HEK293 (cell line): ENCODE measurements around the gene HLA-DMA.

Experiments
- CTCF ChIA-PET: fragments of 350-600 bp; formaldehyde crosslinking; extraction: SDS; loops from one replicate; lab custom pipeline; 2021; ENCODE audit warnings: antibody characterized with exemption; lab: Yijun Ruan, JAX
- POLR2A ChIA-PET: fragments of 300-600 bp; formaldehyde crosslinking; extraction: SDS; loops from one replicate; lab custom pipeline; 2020; ENCODE audit warnings: antibody characterized with exemption, inconsistent platforms; lab: Yijun Ruan, JAX
- H3K27ac ChIP-seq: fragments of 200-500 bp; sonication (Bioruptor generic); 2 replicates; pipeline ENCODE4 v1.5.1; 2014; ENCODE audit warnings: low read depth, low read length, control low read depth, inconsistent platforms; ENCODE audit errors: extremely low read depth
- H3K36me3 ChIP-seq, 2 experiments: fragments of 200-500 bp in 1 of 2; sonication (Bioruptor generic) in 1 of 2; 1 replicate in 1 of 2; 2 replicates in 1 of 2; pipeline ENCODE4 v1.5.1; 2014 to 2017; ENCODE audit warnings: inconsistent platforms in 2 of 2, low read length in 2 of 2; ENCODE audit not compliant: control insufficient read depth in 2 of 2, insufficient read depth in 1 of 2
- H3K4me1 ChIP-seq: fragments of 200-500 bp; sonication (Bioruptor generic); 2 replicates; pipeline ENCODE4 v1.5.1; 2014; ENCODE audit warnings: mild to moderate bottlenecking, low read length, inconsistent platforms; ENCODE audit not compliant: control insufficient read depth, insufficient read depth
- H3K4me3 ChIP-seq: 2 replicates; pipeline ENCODE4 v1.5.1; 2011; ENCODE audit warnings: low read depth, mild to moderate bottlenecking, control low read depth, low read length, moderate library complexity
- H3K9me3 ChIP-seq: fragments of 200-500 bp; sonication (Bioruptor generic); 2 replicates; pipeline ENCODE4 v1.5.1; 2014; ENCODE audit warnings: low read depth, low read length, inconsistent platforms; ENCODE audit not compliant: control insufficient read depth, insufficient read depth
- EGR2 ChIP-seq: fragments of 450-650 bp; formaldehyde crosslinking; IDR thresholded peaks from 2 replicates; pipeline ENCODE4 v1.5.1; 2016; ENCODE audit warnings: low read depth, missing biosample characterization, missing genetic modification characterization
- IKZF3 ChIP-seq: fragments of 450-650 bp; IDR thresholded peaks from 2 replicates; pipeline ENCODE4 v1.5.0; 2018; ENCODE audit warnings: missing biosample characterization, mild to moderate bottlenecking, missing genetic modification characterization, moderate library complexity
- KLF7 ChIP-seq: fragments of 450-650 bp; formaldehyde crosslinking; IDR thresholded peaks from 2 replicates; pipeline ENCODE4 v1.5.1; 2016; ENCODE audit warnings: missing biosample characterization, missing genetic modification characterization, borderline replicate concordance
- KLF9 ChIP-seq: fragments of 450-650 bp; formaldehyde crosslinking; IDR thresholded peaks from 2 replicates; pipeline ENCODE4 v1.5.1; 2016; ENCODE audit warnings: missing biosample characterization, missing genetic modification characterization, low read depth
- SP3 ChIP-seq: fragments of 450-650 bp; formaldehyde crosslinking; IDR thresholded peaks from 2 replicates; pipeline ENCODE4 v1.5.1; 2016; ENCODE audit warnings: missing biosample characterization, missing genetic modification characterization
- YY2 ChIP-seq: fragments of 450-650 bp; formaldehyde crosslinking; IDR thresholded peaks from 2 replicates; pipeline ENCODE4 v1.5.1; 2016; ENCODE audit warnings: missing biosample characterization, missing genetic modification characterization
- ZBTB17 ChIP-seq: fragments of 450-650 bp; formaldehyde crosslinking; IDR thresholded peaks from 2 replicates; pipeline ENCODE4 v1.5.1; 2016; ENCODE audit warnings: missing biosample characterization, missing genetic modification characterization
- ZBTB21 ChIP-seq: fragments of 450-650 bp; formaldehyde crosslinking; IDR thresholded peaks from 2 replicates; pipeline ENCODE4 v1.5.1; 2017; ENCODE audit warnings: missing biosample characterization, missing genetic modification characterization
- ZFHX2 ChIP-seq: fragments of 450-650 bp; formaldehyde crosslinking; conservative IDR thresholded peaks from 2 replicates; pipeline ENCODE4 v1.5.1; 2016; ENCODE audit warnings: missing biosample characterization, missing genetic modification characterization
- ZNF132 ChIP-seq: fragments of 450-650 bp; formaldehyde crosslinking; IDR thresholded peaks from 2 replicates; pipeline ENCODE4 v1.5.1; 2017; ENCODE audit warnings: missing biosample characterization, missing genetic modification characterization, borderline replicate concordance
- ZNF157 ChIP-seq: fragments of 450-650 bp; formaldehyde crosslinking; IDR thresholded peaks from 2 replicates; pipeline ENCODE4 v1.5.1; 2016; ENCODE audit warnings: missing biosample characterization, missing genetic modification characterization
- ZNF174 ChIP-seq: fragments of 450-650 bp; formaldehyde crosslinking; IDR thresholded peaks from 2 replicates; pipeline ENCODE4 v1.5.0; 2017; ENCODE audit warnings: missing biosample characterization, mild to moderate bottlenecking, missing genetic modification characterization
- ZNF23 ChIP-seq: fragments of 450-650 bp; formaldehyde crosslinking; IDR thresholded peaks from 2 replicates; pipeline ENCODE4 v1.5.1; 2016; ENCODE audit warnings: missing biosample characterization, missing genetic modification characterization, borderline replicate concordance
- ZNF433 ChIP-seq: fragments of 450-650 bp; formaldehyde crosslinking; IDR thresholded peaks from 2 replicates; pipeline ENCODE4 v1.5.1; 2016; ENCODE audit warnings: missing biosample characterization, missing genetic modification characterization, low read depth
- ZNF518A ChIP-seq: fragments of 450-650 bp; formaldehyde crosslinking; conservative IDR thresholded peaks from 2 replicates; pipeline ENCODE4 v1.5.1; 2016; ENCODE audit warnings: low read depth, missing biosample characterization, missing genetic modification characterization
- ZNF544 ChIP-seq: fragments of 450-650 bp; formaldehyde crosslinking; IDR thresholded peaks from 2 replicates; pipeline ENCODE4 v1.5.0; 2017; ENCODE audit warnings: missing biosample characterization, missing genetic modification characterization
- ZNF571 ChIP-seq: fragments of 450-650 bp; formaldehyde crosslinking; IDR thresholded peaks from 2 replicates; pipeline ENCODE4 v1.5.0; 2017; ENCODE audit warnings: missing biosample characterization, missing genetic modification characterization
- ZNF580 ChIP-seq: fragments of 450-650 bp; formaldehyde crosslinking; IDR thresholded peaks from 2 replicates; pipeline ENCODE4 v1.5.1; 2016; ENCODE audit warnings: missing biosample characterization, missing genetic modification characterization
- ZNF785 ChIP-seq: fragments of 450-650 bp; formaldehyde crosslinking; IDR thresholded peaks from 2 replicates; pipeline ENCODE4 v1.5.1; 2016; ENCODE audit warnings: missing biosample characterization, missing genetic modification characterization
- TF ChIP-seq, protein P1 (sequence below): fragments of 450-650 bp; formaldehyde crosslinking; IDR thresholded peaks from 2 replicates; pipeline ENCODE4 v1.5.1; 2016; ENCODE audit warnings: missing biosample characterization, missing genetic modification characterization, borderline replicate concordance

HLA-DMA gene

GRCh38 chr6:32960563-32960962, 7.7 kb upstream of the HLA-DMA start (continued):
- TF ChIP-seq ZNF518A (tag by site-specific recombination) (no peak), ZNF433 (tag by site-specific recombination) (no peak), IKZF3 (tag by site-specific recombination) (no peak), YY2 (tag by site-specific recombination) (no peak), ZNF157 (tag by site-specific recombination) (no peak), ZNF23 (tag by site-specific recombination) (no peak), ZBTB21 (tag by site-specific recombination) (no peak), ZNF174 (no peak)
- TF ChIP-seq, all 188 proteins: peak for 0

GRCh38 chr6:32956176-32956575, 3.3 kb upstream of the HLA-DMA start:
- TF ChIP-seq SP3 (tag by site-specific recombination) (no peak), ZNF571 (no peak), ZNF544 (tag by site-specific recombination) (no peak), ZNF132 (tag by site-specific recombination) (no peak)
- TF ChIP-seq, protein P1, sequence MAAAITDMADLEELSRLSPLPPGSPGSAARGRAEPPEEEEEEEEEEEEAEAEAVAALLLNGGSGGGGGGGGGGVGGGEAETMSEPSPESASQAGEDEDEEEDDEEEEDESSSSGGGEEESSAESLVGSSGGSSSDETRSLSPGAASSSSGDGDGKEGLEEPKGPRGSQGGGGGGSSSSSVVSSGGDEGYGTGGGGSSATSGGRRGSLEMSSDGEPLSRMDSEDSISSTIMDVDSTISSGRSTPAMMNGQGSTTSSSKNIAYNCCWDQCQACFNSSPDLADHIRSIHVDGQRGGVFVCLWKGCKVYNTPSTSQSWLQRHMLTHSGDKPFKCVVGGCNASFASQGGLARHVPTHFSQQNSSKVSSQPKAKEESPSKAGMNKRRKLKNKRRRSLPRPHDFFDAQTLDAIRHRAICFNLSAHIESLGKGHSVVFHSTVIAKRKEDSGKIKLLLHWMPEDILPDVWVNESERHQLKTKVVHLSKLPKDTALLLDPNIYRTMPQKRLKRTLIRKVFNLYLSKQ (tag by site-specific recombination): no peak
- ChIA-PET POLR2A (interaction anchor here (1.1 to 10.6 kb wide), 2 partner anchors 15 to 118 kb away, joined by 3 to 264 read pairs; partner anchors contain the start of genes BRD2 and TAP2), CTCF (interaction anchor here (0.6 to 10.6 kb wide), 12 partner anchors 9 to 101 kb away, joined by 3 to 344 read pairs (median 6); partner anchors contain the start of genes BRD2 and HLA-DMB)
- Histone ChIP-seq H3K9me3 (no peaks in the 10 kb centered on the region), H3K4me3 (no peak overlapping the region), H3K27ac (no peak overlapping the region), H3K36me3 (no peaks in the 10 kb centered on the region), H3K4me1 (no peaks in the 10 kb centered on the region)

GRCh38 chr6:32954986-32955802, 2.3 kb upstream of the HLA-DMA start:
- TF ChIP-seq ZNF580 (tag by site-specific recombination) (peak; percentile 67; the same call in 1 of the 2 replicates), KLF9 (tag by site-specific recombination) (no peak), ZFHX2 (tag by site-specific recombination) (peak; percentile 92), ZBTB17 (peak; percentile 54), EGR2 (peak; percentile 96), KLF7 (no peak), ZNF785 (peak; percentile 49; the same call in 1 of the 2 replicates)
- CTCF ChIA-PET: interaction anchor here (0.5 to 10.6 kb wide), 39 partner anchors 8 to 1513 kb away, joined by 3 to 344 read pairs (median 6); partner anchors contain the start of genes BRD2, HLA-DMB, HLA-DQA1 and PSMB8
- POLR2A ChIA-PET: interaction anchor here (0.6 to 10.6 kb wide), 8 partner anchors 9 to 1333 kb away, joined by 3 to 264 read pairs (median 5); partner anchors contain the start of genes BRD2 and HLA-DMB
- Histone ChIP-seq H3K4me1 (no peaks in the 10 kb centered on the region), H3K9me3 (no peaks in the 10 kb centered on the region), H3K36me3 (no peaks in the 10 kb centered on the region), H3K4me3 (no peak overlapping the region), H3K27ac (no peak overlapping the region)
